ENCODE results near the gene NME3. TPM values are rescaled to one million over a fixed set of nuclear protein-coding genes. Genes with fewer than 3 reads are reported as not detected.

NME3 gene
- total and polyA plus RNA-seq, 2 donors (not counting 3 experiments of a cell fraction or from before 2014, with no cell fraction given), result 38.2 to 74.4 TPM

DNA sequence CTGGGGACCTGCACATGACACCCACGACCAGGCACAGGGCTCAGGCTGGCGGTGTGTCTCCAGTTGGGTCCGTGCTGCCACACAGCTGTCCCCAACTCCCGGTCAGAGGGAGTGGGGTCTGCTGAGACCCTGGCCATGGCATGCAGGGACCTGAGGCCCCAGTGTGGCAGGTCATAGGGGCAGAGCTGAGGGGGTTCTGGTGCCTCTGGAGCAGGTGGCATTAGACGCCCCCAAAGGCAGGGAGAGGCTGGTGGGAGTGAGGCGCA, 15.6 kb upstream of the NME3 start:
- H3K27me3 ChIP-seq (ENCODE audit: control insufficient read depth in 2 of 2, insufficient read depth in 2 of 2, low read length in 2 of 2), result no peaks in the 10 kb centered on the region
- H3K9me3 ChIP-seq (replicated peaks; ENCODE audit: control insufficient read depth, insufficient read depth, low read length), result no peaks in the 10 kb centered on the region
- POLR2A ChIA-PET, result no interaction called here
- peaks cover 25% of the 10 kb centered on the region for H3K79me2 ChIP-seq (ENCODE audit: control insufficient read depth, insufficient read depth, low read length)
- peaks cover 0 to 23% of the 10 kb centered on the region in 2 experiments for H3K36me3 ChIP-seq (ENCODE audit: control insufficient read depth in 2 of 2, extremely low read depth in 1 of 2, insufficient read depth in 2 of 2, low read length in 2 of 2)
- H4K20me1 ChIP-seq (replicated peaks; ENCODE audit: control insufficient read depth, extremely low read depth, insufficient read depth, low read length), result no peaks in the 10 kb centered on the region
- no peak overlapping the region for H3K4me3 ChIP-seq (replicated peaks in 1 of 3; ENCODE audit: insufficient read depth in 1 of 3, low read depth in 1 of 3, low read length in 3 of 3)
- no peak overlapping the region for H3K4me2 ChIP-seq (ENCODE audit: insufficient read depth, low read length)
- no peak overlapping the region for H3K27ac ChIP-seq (ENCODE audit: insufficient read depth, low read depth, low read length)
- intact Hi-C loops (cut with micrococcal nuclease) (loop anchor here (10.0 kb wide), 1 partner anchor 482 kb away; the partner anchor contains the start of gene UBE2I), dilution Hi-C loops (cut with MboI; ENCODE audit: extremely low pct_ligation_motif_present, low sequenced_read_pairs) (no loop called here)
- H2AFZ ChIP-seq (ENCODE audit: low read depth, low read length), result no peak overlapping the region
- H3K4me1 ChIP-seq (ENCODE audit: control insufficient read depth, extremely low read depth, insufficient read depth, low read length), result peaks cover 5% of the 10 kb centered on the region
- no peaks in the 10 kb centered on the region for H3K9me1 ChIP-seq (replicated peaks; ENCODE audit: control insufficient read depth, extremely low read depth, insufficient read depth, low read length)
- CTCF ChIA-PET, result no interaction called here
- FAIRE-seq (no peak), DNase-seq (ENCODE audit: low read depth, low spot score) (no peak)
- BruUV-seq (replicated peaks), result no TSS peak
- no peak overlapping the region for H3K9ac ChIP-seq (replicated peaks; ENCODE audit: extremely low read depth, insufficient read depth, low read length)
- no peak for TF ChIP-seq JUN (IDR thresholded peaks at IDR 0.05; ENCODE audit: borderline replicate concordance, insufficient read depth, insufficient read length, low read depth)
- no peak for TF ChIP-seq EZH2 (IDR thresholded peaks at IDR 0.05; ENCODE audit: borderline replicate concordance, low read depth, low read length, severe bottlenecking)
- no peak for TF ChIP-seq GATA2 (IDR thresholded peaks at IDR 0.05; ENCODE audit: insufficient read depth, insufficient read length, low read depth, low read length)
- no peak for TF ChIP-seq FOS (IDR thresholded peaks at IDR 0.05; ENCODE audit: borderline replicate concordance, insufficient read depth, low read length)
- no peak for TF ChIP-seq MYC (IDR thresholded peaks at IDR 0.05; ENCODE audit: low read depth, low read length)
- TF ChIP-seq, protein P1, sequence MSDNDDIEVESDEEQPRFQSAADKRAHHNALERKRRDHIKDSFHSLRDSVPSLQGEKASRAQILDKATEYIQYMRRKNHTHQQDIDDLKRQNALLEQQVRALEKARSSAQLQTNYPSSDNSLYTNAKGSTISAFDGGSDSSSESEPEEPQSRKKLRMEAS (IDR thresholded peaks at IDR 0.05; ENCODE audit: insufficient read depth, insufficient read length), result no peak
- TF ChIP-seq POLR2AphosphoS5 (IDR thresholded peaks at IDR 0.05; ENCODE audit: insufficient read depth, low read depth, low read length), result no peak
- TF ChIP-seq, protein P2, sequence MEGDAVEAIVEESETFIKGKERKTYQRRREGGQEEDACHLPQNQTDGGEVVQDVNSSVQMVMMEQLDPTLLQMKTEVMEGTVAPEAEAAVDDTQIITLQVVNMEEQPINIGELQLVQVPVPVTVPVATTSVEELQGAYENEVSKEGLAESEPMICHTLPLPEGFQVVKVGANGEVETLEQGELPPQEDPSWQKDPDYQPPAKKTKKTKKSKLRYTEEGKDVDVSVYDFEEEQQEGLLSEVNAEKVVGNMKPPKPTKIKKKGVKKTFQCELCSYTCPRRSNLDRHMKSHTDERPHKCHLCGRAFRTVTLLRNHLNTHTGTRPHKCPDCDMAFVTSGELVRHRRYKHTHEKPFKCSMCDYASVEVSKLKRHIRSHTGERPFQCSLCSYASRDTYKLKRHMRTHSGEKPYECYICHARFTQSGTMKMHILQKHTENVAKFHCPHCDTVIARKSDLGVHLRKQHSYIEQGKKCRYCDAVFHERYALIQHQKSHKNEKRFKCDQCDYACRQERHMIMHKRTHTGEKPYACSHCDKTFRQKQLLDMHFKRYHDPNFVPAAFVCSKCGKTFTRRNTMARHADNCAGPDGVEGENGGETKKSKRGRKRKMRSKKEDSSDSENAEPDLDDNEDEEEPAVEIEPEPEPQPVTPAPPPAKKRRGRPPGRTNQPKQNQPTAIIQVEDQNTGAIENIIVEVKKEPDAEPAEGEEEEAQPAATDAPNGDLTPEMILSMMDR (IDR thresholded peaks at IDR 0.05; ENCODE audit: extremely low read depth in 1 of 2, insufficient read depth in 1 of 2, low read depth in 1 of 2, low read length in 2 of 2), result no peak
- no peak for TF ChIP-seq POLR2A (IDR thresholded peaks at IDR 0.05; ENCODE audit: low read depth, low read length)

Data from endothelial cell of umbilical vein (primary cell).